Activated T-cell treated with anti-CD3 and anti-CD28 coated beads for 24 hours (primary cell): ENCODE measurements around the gene KRT1.
"Not testable (repeated sequence)": the region's sequence is repeated elsewhere in the genome, so short reads cannot be mapped to it uniquely, and the experiment has no call there.

ENCODE experiments used
- DNase-seq: peaks from one replicate; pipeline ENCODE4 v3.0.0-alpha.2; 2020; ENCODE audit warnings: low read depth

The KRT1 gene

GRCh38 chr12:52680363-52680762 lies at the start of gene KRT1:
TSS of gene KRT1 (minus strand) at chr12:52680407. CDS start at chr12:52680348, 59 bp downstream.
- DNase-seq: no peak

GRCh38 chr12:52729147-52729546 lies 48.9 kb upstream of the KRT1 start:
- no peak for DNase-seq

GRCh38 chr12:52728374-52728773 lies 48.2 kb upstream of the KRT1 start:
- no peak for DNase-seq

GRCh38 chr12:52727037-52727436 lies 46.8 kb upstream of the KRT1 start:
- DNase-seq: no peak

GRCh38 chr12:52726451-52726850 lies 46.2 kb upstream of the KRT1 start:
- DNase-seq: no peak

DNA sequence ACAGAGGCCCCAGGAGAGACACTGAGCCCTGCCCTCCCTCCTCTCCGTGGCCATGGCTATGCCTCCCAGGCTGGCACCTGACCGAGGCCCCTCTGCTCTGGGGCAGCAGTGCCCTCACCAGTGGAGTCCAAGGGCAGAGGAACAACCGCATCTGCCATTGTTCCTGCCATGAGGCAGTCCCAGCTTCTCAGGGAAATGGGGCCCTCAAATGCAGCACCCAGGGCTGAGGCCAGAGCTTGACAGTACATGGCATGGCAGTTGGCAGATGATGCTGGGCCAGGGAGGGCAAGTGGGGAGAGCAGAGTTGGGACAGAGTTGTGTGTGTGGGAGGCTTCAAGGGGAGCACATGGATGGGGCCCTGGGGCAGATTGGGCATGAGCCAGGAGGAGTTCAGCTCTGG lies 44.2 kb upstream of the KRT1 start:
- no peak for DNase-seq

DNA sequence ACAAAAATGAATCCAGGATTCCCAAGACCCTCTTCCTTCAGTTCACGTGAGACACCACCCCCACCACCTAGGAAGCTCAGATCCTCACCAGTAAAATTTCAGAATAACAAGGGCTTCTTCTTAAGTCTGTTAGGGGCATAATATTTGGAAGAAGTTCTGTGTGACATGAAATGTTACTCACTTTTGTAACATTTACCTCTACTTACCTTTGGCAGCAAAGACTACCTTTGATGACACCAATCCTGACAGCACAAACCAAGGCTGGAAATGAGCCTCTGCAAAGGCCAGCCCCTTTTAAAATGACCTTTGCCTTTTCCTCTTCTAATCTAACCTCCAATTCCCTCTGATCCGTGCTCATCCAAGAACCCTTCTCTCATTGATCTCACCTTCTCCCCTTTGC lies 42.5 kb upstream of the KRT1 start:
- no peak for DNase-seq

DNA sequence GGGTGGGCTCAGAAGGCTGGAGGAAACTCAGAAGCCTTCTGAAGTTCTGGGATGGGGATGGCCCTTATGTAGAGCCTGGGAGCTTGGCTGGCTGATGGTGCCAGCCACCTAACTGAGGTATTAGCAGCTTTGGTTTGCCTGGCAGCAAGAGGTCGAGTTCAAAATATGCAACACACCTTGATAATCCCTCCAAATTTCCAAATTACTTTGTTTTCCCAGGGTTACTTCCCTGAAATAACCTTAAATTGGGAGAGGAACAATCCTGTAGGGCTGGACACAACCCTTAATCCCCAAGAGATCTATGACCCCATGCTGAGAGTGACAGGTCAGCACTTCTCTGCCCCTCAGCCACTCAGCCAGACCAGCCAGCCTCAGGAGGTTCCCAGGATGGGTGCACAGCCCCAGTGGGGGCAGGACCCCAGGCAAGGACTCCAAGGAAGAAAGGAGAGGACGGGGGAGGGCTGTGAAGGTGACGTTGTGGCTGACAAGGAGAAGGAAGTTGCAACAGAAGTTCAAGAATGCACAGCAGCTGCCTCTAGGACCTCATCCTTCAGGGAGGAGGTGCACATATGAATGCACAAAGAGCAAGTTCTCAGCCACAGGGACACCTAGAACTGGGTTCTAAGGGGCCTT lies 41.7 kb upstream of the KRT1 start:
- DNase-seq: no peak

GRCh38 chr12:52720365-52720886 lies 40.2 kb upstream of the KRT1 start:
- DNase-seq: no peak

DNA sequence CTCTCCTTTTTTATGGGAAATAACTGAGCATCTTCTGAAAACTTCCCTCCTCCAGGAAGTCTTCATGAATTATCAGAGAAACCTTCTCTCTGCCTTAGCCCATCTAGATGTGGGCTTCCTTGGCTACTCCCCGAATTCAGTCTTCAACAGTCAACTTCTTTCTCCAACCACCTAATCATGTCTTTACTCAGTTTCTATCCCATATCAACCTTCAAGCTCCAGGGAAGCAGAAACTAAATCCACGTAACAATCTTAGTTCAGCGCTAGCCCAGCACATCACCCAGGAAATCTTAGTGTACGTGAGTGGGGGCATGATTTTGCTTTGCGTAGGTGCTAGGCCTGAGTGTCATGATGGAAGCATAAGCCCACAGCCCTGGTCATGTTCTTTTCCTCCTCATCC lies 35.9 kb upstream of the KRT1 start:
- DNase-seq: no peak

- no peak for DNase-seq
Observed at GRCh38 chr12:52715416-52715815, 35.2 kb upstream of the KRT1 start.

GRCh38 chr12:52714887-52715281 lies 34.7 kb upstream of the KRT1 start:
- DNase-seq: no peak

GRCh38 chr12:52713960-52714886 lies 34.0 kb upstream of the KRT1 start:
- peak; percentile 6 for DNase-seq

- DNase-seq: not testable (repeated sequence)
Observed at GRCh38 chr12:52712122-52712521, 31.9 kb upstream of the KRT1 start.

GRCh38 chr12:52710730-52711129 lies 30.5 kb upstream of the KRT1 start:
- no peak for DNase-seq

GRCh38 chr12:52708010-52708409 lies 27.8 kb upstream of the KRT1 start:
- DNase-seq: no peak

GRCh38 chr12:52704464-52704863 lies 24.3 kb upstream of the KRT1 start:
- no peak for DNase-seq

DNA sequence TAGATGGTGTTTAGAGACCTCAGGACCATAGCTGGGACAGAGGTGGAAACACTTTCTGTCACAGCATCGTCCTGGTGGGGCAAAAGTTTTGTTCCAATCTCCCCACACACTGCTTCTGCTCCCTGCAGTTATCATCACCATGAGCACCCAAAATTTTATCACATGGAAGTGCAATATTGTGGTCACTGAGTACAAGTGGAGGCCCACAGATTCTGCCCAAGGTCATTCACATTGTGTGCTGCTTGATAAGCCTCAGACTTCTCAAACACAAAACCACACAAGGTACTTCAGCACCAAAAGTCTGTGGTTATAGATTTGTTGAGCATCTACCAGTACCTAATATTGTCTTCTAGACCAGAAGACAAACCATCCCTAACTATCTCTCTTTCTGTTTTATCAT lies 23.7 kb upstream of the KRT1 start:
- no peak for DNase-seq

- no peak for DNase-seq
Observed at GRCh38 chr12:52703424-52703823, 23.2 kb upstream of the KRT1 start, which contains the start of gene KRT77. TSS of gene KRT77 (minus strand) at chr12:52703524. CDS start at chr12:52703434, 90 bp downstream.

- DNase-seq: no peak
Observed at GRCh38 chr12:52702338-52702737, 22.1 kb upstream of the KRT1 start.

GRCh38 chr12:52701281-52701680 lies 21.1 kb upstream of the KRT1 start:
- DNase-seq: no peak

DNA sequence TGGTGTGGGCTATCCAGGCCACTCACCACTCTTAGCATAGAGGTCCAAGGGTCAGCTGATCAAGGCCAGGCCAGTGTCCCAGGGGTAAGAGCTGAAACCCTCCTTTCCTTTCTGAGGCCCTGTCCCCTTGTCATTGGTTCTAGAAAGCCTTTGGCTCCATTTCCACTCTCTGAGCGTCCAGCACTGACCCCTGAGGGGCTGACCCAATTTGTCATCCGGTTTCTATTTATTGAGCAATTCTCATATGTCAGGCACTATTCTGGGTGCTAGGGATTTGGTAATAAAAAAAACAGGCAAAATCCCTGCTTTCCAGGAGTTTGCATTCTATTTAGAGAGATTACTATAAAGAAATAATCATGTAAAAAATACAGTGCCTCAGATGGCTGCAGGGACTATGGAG lies 19.8 kb upstream of the KRT1 start:
- no peak for DNase-seq

DNA sequence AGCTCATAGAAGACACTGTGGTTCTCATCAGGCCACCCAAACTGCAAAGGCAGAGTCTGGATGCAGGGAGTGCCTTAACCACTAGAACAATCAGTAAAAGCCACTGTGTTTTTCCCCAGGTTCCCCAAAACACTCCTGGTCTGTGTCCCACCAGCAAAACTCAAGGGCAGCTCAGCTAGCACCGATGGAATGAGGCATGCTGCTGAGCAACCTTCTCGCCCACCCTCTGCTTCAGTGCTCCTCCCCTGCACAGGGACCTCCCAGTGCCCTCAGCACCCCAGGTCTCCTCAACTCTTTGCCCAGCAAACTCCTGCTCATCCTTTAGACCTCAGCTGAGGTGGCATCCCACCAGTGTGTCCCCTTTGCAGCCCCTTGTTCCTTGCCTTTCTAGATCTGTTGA lies 19.2 kb upstream of the KRT1 start:
- DNase-seq: no peak
